SJSA1 (cell line): ENCODE measurements around the gene INPP5B. TPM values are rescaled to one million over a fixed set of nuclear protein-coding genes. Genes with fewer than 3 reads are reported as not detected.
A peak's percentile ranks its signal among the peaks of the same experiment; 100 is the strongest.

Experiments
- DNase-seq, 2 experiments: peaks; one replicate each; pipeline ENCODE4 v3.0.0-alpha.2; 2015 to 2020; ENCODE audit warnings: low spot score in 2 of 2, low read depth in 1 of 2
- H3K27ac ChIP-seq: fragments of 250-450 bp; sonication (Bioruptor Pico); 2 replicates; pipeline ENCODE4 v1.5.1; 2020; ENCODE audit warnings: mild to moderate bottlenecking, moderate library complexity
- H3K27me3 ChIP-seq: fragments of 250-450 bp; sonication (Bioruptor Pico); replicated peaks from 2 replicates; pipeline ENCODE4 v1.5.1; 2020; ENCODE audit warnings: mild to moderate bottlenecking, moderate library complexity
- H3K36me3 ChIP-seq: fragments of 250-450 bp; sonication (Bioruptor Pico); 2 replicates; pipeline ENCODE4 v1.5.1; 2020; ENCODE audit warnings: mild to moderate bottlenecking
- H3K4me1 ChIP-seq: fragments of 250-450 bp; sonication (Bioruptor Pico); replicated peaks from 2 replicates; pipeline ENCODE4 v1.6.1; 2021; ENCODE audit warnings: mild to moderate bottlenecking
- H3K4me3 ChIP-seq: fragments of 250-450 bp; sonication (Bioruptor Pico); 2 replicates; pipeline ENCODE4 v1.5.1; 2020; ENCODE audit warnings: mild to moderate bottlenecking
- H3K9me3 ChIP-seq: fragments of 250-450 bp; sonication (Bioruptor Pico); replicated peaks from 2 replicates; pipeline ENCODE4 v1.5.1; 2020; ENCODE audit warnings: mild to moderate bottlenecking
- total RNA-seq: library from RNA; depleted of rRNA; stranded (reverse); fragments of >200 nt; shearing (Covaris generic); gene quantifications from 2 replicates; pipeline ENCODE4 v1.2.3, GENCODE V29; 2014; rRNA removed

INPP5B gene
- total RNA-seq, 1 experiment from 2014 or later, result 18.7 TPM

DNA sequence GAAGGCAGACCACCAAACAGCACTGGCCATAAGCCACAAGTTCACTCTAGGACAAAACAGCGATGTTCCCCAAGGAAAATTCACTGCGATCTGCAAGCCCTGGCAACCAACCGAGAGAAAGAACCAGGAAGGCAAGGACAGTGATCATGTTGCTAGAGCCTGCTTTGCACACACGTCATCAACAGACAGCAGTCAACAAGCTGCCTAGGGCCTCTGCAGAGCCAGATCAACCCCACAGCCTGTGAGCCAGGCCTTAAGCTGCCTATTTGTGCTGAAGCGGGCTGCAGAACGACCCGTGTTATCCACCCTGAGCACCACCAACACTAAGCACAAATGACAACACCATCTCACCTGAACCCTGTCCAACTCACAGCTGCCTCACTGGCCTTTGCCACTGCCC lies 132.6 kb downstream of the INPP5B start:
- Histone ChIP-seq H3K27ac (no peak overlapping the region), H3K36me3 (peaks cover 51% of the 10 kb centered on the region)

DNA sequence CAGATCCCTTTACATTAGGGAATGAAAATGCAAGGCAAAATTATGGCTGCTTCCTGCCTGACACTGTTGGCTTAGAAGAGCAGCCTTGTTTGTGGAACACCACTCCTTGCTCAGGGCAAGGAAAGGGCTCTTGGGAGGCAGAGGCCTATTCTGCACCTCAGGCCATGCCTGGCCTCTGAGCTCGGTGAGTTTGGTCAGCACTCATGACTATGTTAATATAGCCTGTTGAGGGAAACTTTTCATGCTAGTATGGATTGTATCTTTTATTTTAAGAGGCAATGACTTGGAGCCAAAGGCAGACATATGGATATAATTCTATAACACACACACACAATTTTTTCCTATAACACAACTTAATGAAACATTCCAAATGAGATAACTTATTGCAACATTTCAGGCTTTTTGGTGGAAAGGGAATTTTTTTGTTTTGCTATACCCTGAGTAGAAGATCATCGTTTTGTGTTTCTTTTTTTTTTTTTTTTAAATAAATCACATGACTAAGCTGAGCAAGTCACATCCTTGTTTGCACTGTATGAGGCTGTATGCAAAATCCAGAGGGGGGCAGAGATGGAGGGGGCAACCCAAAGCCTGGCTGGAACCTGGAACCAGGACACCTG lies 133.2 kb downstream of the INPP5B start:
- H3K27me3 ChIP-seq, result no peaks in the 10 kb centered on the region
- DNase-seq, result no peak
- H3K9me3 ChIP-seq, result no peaks in the 10 kb centered on the region
- no peak overlapping the region for H3K4me3 ChIP-seq
- peaks cover 7% of the 10 kb centered on the region for H3K4me1 ChIP-seq
- H3K36me3 ChIP-seq, result peaks cover 52% of the 10 kb centered on the region
- H3K27ac ChIP-seq, result no peak overlapping the region

More for the DNA sequence above, 132.6 kb downstream of the INPP5B start:
- DNase-seq, result no peak
- Histone ChIP-seq H3K4me1 (peaks cover 2% of the 10 kb centered on the region), H3K27me3 (no peaks in the 10 kb centered on the region), H3K4me3 (no peak overlapping the region), H3K9me3 (no peaks in the 10 kb centered on the region)

- no peaks in the 10 kb centered on the region for H3K27me3 ChIP-seq
- no peak overlapping the region for H3K4me3 ChIP-seq
- no peak overlapping the region for H3K27ac ChIP-seq
- H3K9me3 ChIP-seq, result no peaks in the 10 kb centered on the region
- H3K36me3 ChIP-seq, result peaks cover 59% of the 10 kb centered on the region
- DNase-seq, result peak; percentile 46 to 75
- peaks cover 16% of the 10 kb centered on the region for H3K4me1 ChIP-seq
Observed at GRCh38 chr1:37811027-37811655, 135.7 kb downstream of the INPP5B start.

Other genes starting within 250 kb of the INPP5B start
- gene EPHA10, start 181.9 kb downstream of the INPP5B start, total RNA-seq, result not detected in 2 replicates
- gene MANEAL, start 153.2 kb downstream of the INPP5B start, total RNA-seq, result 0.95 TPM in 1 of 2 replicates, not detected in the other
- 66.0 and 89.3 TPM in 2 replicates for gene C1orf122, start 139.3 kb downstream of the INPP5B start, total RNA-seq
- gene YRDC, start 138.8 kb downstream of the INPP5B start, total RNA-seq, result 32.0 and 59.7 TPM in 2 replicates
- gene MTF1, start 87.5 kb downstream of the INPP5B start, total RNA-seq, result 1.7 and 2.6 TPM in 2 replicates
- 160 and 229 TPM in 2 replicates for gene SF3A3, start 43.0 kb upstream of the INPP5B start, total RNA-seq
- gene FHL3, start 58.5 kb upstream of the INPP5B start, total RNA-seq, result 26.3 and 42.0 TPM in 2 replicates
- gene UTP11, start 65.7 kb upstream of the INPP5B start, total RNA-seq, result 84.6 and 124 TPM in 2 replicates
- 0.26 TPM in 1 of 2 replicates, not detected in the other for gene POU3F1, start 99.7 kb upstream of the INPP5B start, total RNA-seq